Measurements from ENCODE around the gene KRT35.
"Not testable (repeated sequence)": the region's sequence is repeated elsewhere in the genome, so short reads cannot be mapped to it uniquely, and the experiment has no call there.

The KRT35 gene

GRCh38 chr17:41452281-41452680 lies 28.7 kb downstream of the KRT35 start:
- no peak for DNase-seq

- DNase-seq: peak; percentile 73
Measured at GRCh38 chr17:41451154-41451728, 29.7 kb downstream of the KRT35 start.

GRCh38 chr17:41449008-41449407 lies 31.9 kb downstream of the KRT35 start:
- DNase-seq: no peak

- no peak for DNase-seq
Measured at GRCh38 chr17:41448506-41448905, 32.4 kb downstream of the KRT35 start.

GRCh38 chr17:41446806-41447205 lies 34.1 kb downstream of the KRT35 start:
- peak; percentile 82 for DNase-seq

- DNase-seq: no peak
Measured at GRCh38 chr17:41444640-41445039, 36.3 kb downstream of the KRT35 start.

GRCh38 chr17:41444186-41444585 lies 36.8 kb downstream of the KRT35 start:
- no peak for DNase-seq

GRCh38 chr17:41442739-41443138 lies 38.2 kb downstream of the KRT35 start:
- peak; percentile 71 for DNase-seq

- DNase-seq: no peak
Measured at GRCh38 chr17:41440531-41441033, 40.4 kb downstream of the KRT35 start, which contains the start of gene KRT38. Gene KRT38 (minus strand): TSS chr17:41440983. CDS start chr17:41440921, 62 bp downstream.

- no peak for DNase-seq
Measured at GRCh38 chr17:41439375-41439774, 41.6 kb downstream of the KRT35 start.

GRCh38 chr17:41437769-41438168 lies 43.2 kb downstream of the KRT35 start:
- no peak for DNase-seq

- no peak for DNase-seq
Measured at GRCh38 chr17:41437254-41437653, 43.7 kb downstream of the KRT35 start.

GRCh38 chr17:41434415-41434814 lies 46.5 kb downstream of the KRT35 start:
- DNase-seq: no peak

GRCh38 chr17:41434005-41434404 lies 46.9 kb downstream of the KRT35 start:
- DNase-seq: no peak

GRCh38 chr17:41433586-41433985 lies 47.4 kb downstream of the KRT35 start:
- DNase-seq: no peak

- not testable (repeated sequence) for DNase-seq
Measured at GRCh38 chr17:41430376-41430775, 50.6 kb downstream of the KRT35 start.

- DNase-seq: no peak
Measured at GRCh38 chr17:41429667-41430066, 51.3 kb downstream of the KRT35 start.

GRCh38 chr17:41428591-41429291 lies 52.2 kb downstream of the KRT35 start:
- peak; percentile 28 for DNase-seq

Data from fibroblast of skin of back (primary cell).